ENCODE measurements around the gene HOXC9.

- TF ChIP-seq CEBPB (IDR thresholded peaks at IDR 0.05; ENCODE audit: low read depth, low read length) (no peak), CTCF (conservative IDR thresholded peaks at IDR 0.05; ENCODE audit: low read depth, low read length) (no peak), POLR2A (IDR thresholded peaks at IDR 0.05; ENCODE audit: low read depth, low read length) (no peak), MAZ (IDR thresholded peaks at IDR 0.05; ENCODE audit: borderline replicate concordance, low read depth, low read length) (no peak), SMC3 (IDR thresholded peaks at IDR 0.05; ENCODE audit: low read depth, low read length) (no peak), BHLHE40 (IDR thresholded peaks at IDR 0.05; ENCODE audit: low read depth, low read length) (no peak)
Measured at GRCh38 chr12:53998110-53998899, 1.7 kb upstream of the HOXC9 start.
